Right lobe of liver (tissue), 4 donors: ENCODE data around the gene HCAR1.

Experiments used
- CTCF ChIP-seq, 4 donors: fragments of 200-600 bp in 3 of 4; fragments of 450-650 bp in 1 of 4; IDR thresholded peaks; one replicate each; pipeline versions ENCODE4 v1.5.1 to v1.8.0; 2016 to 2022; ENCODE audit warnings: antibody characterized with exemption in 4 of 4, mild to moderate bottlenecking in 2 of 4
- POLR2A ChIP-seq: fragments of 450-650 bp; IDR thresholded peaks from one replicate; pipeline ENCODE4 v1.6.1; 2017; ENCODE audit warnings: antibody characterized with exemption, mild to moderate bottlenecking
- donor health status: DM: no; HTN: no; CAD: no.
- donor health status: DM: no; HTN: no; CAD: no.
- donor health status: DM: no; HTN: yes; CAD: no.

GRCh38 chr12:122725452-122726079 is 5.1 kb downstream of the HCAR1 start:
- TF ChIP-seq CTCF (IDR thresholded peaks at IDR 0.05), result no peak
- no peak for TF ChIP-seq POLR2A
